Cardiac septum (tissue), 1 donor: ENCODE data around the gene TOPAZ1. TPM values are rescaled to one million over a fixed set of nuclear protein-coding genes. Genes with fewer than 3 reads are reported as not detected.

Experiments used
- DNase-seq: peaks from one replicate; pipeline ENCODE4 v3.0.0-alpha.2; 2020; ENCODE audit warnings: low spot score
- intact Hi-C: fragments of 100-400 bp; cut with DNase I; formaldehyde crosslinking; loops from one replicate; pipeline ENCODE4 v1.14.0; 2022
- total RNA-seq: library from RNA; stranded (reverse); fragmentation: NEBNext Ultra II Directional; extraction: Animal tissue kit (Norgen Biotek cat#: 25700); gene quantifications from one replicate; pipeline ENCODE4 v1.2.1, GENCODE V29; 2021
- donor health status: DM: no; HTN: no; CAD: no.

Gene TOPAZ1
- total RNA-seq, 1 donor from 2014 or later: not detected

DNA sequence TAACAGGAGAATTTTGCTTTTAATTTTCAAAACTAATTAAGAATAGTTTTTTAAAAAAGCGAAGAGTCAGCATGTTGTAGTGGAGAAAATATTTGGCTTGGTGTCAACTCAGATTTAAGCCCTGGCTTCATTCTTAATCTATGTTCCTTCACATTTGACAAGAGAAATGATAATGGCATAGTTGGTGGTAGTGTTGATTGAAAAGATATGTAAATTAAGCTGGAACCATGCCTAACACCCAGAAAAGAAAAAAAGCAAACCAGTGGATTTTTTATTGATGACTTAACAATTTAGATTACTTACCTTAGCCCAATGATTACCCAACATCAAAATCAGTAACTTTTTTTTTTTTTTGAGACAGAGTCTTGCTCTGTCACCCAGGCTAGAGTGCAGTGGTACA lies 124.3 kb downstream of the TOPAZ1 start:
- DNase-seq: no peak
- intact Hi-C loops: no loop called here

GRCh38 chr3:44375450-44375849 lies 133.8 kb downstream of the TOPAZ1 start:
- intact Hi-C loops: no loop called here

More at GRCh38 chr3:44375450-44375849, 133.8 kb downstream of the TOPAZ1 start:
- DNase-seq: no peak

Other genes with a start within 250 kb of the TOPAZ1 start
- 36.5 TPM for gene TCAIM, start 96.9 kb downstream of the TOPAZ1 start, total RNA-seq
- 16.7 TPM for gene ZNF445, start 235.8 kb downstream of the TOPAZ1 start, total RNA-seq